Measurements from ENCODE around the gene PHF20. TPM values are rescaled to one million over a fixed set of nuclear protein-coding genes. Genes with fewer than 3 reads are reported as not detected.
A peak's percentile ranks its signal among the peaks of the same experiment; 100 is the strongest.

Gene PHF20
- total and polyA plus RNA-seq, 2 of the 13 experiments (the other 11 are each of a cell fraction or from before 2014, with no cell fraction given) = 22.8 to 34.1 TPM

- TF ChIP-seq ATF2 (CRISPR knock-in tag; IDR thresholded peaks at IDR 0.05) (0 out of 2 replicates have a peak, but pooled peaks have one; percentile 20), CTCF (CRISPR knock-in tag; IDR thresholded peaks at IDR 0.05) (peak; percentile 84), GATAD2A (CRISPR knock-in tag; IDR thresholded peaks at IDR 0.05) (0 out of 2 replicates have a peak, but pooled peaks have one; percentile 32), ELF3 (CRISPR knock-in tag; IDR thresholded peaks at IDR 0.05) (no peak), AFF4 (CRISPR knock-in tag; IDR thresholded peaks at IDR 0.05) (no peak), ZNF263 (CRISPR knock-in tag; IDR thresholded peaks at IDR 0.05) (0 out of 2 replicates have a peak, but pooled peaks have one; percentile 22), ERF (CRISPR knock-in tag; IDR thresholded peaks at IDR 0.05) (0 out of 2 replicates have a peak, but pooled peaks have one; percentile 30), KDM2A (CRISPR knock-in tag; IDR thresholded peaks at IDR 0.05; ENCODE audit: borderline replicate concordance, low read depth) (0 out of 2 replicates have a peak, but pooled peaks have one; percentile 27), SSRP1 (CRISPR knock-in tag; IDR thresholded peaks at IDR 0.05) (no peak), MAFK (conservative IDR thresholded peaks at IDR 0.05 in 1 of 2, IDR thresholded peaks at IDR 0.05 in 1 of 2; ENCODE audit: low read length in 2 of 2) (peak; percentile 57 to 81), STAG1 (CRISPR knock-in tag; IDR thresholded peaks at IDR 0.05) (peak; percentile 87), KAT2B (IDR thresholded peaks at IDR 0.05; ENCODE audit: borderline replicate concordance, low read depth, low read length) (no peak), MAFF (IDR thresholded peaks at IDR 0.05; ENCODE audit: low read depth, low read length) (peak; percentile 69), THAP11 (CRISPR knock-in tag; IDR thresholded peaks at IDR 0.05) (0 out of 2 replicates have a peak, but pooled peaks have one; percentile 9), HOXA9 (CRISPR knock-in tag; IDR thresholded peaks at IDR 0.05; ENCODE audit: borderline replicate concordance) (no peak)
These were observed 221.0 kb downstream of the PHF20 start (continued) for GRCh38 chr20:35992713-35993335.
